ENCODE measurements around the gene SPAG9.
"Not testable (repeated sequence)": the region's sequence is repeated elsewhere in the genome, so short reads cannot be mapped to it uniquely, and the experiment has no call there.

The SPAG9 gene

GRCh38 chr17:50949989-50950877 is 170.4 kb downstream of the SPAG9 start:
- DNase-seq, result peak; percentile 90

GRCh38 chr17:50949128-50949988 is 171.3 kb downstream of the SPAG9 start:
- no peak for DNase-seq

GRCh38 chr17:50948711-50949110 is 172.0 kb downstream of the SPAG9 start:
- no peak for DNase-seq

- no peak for DNase-seq
These were observed 172.7 kb downstream of the SPAG9 start for GRCh38 chr17:50947782-50948543.

- no peak for DNase-seq
These were observed 173.5 kb downstream of the SPAG9 start for GRCh38 chr17:50946891-50947781.

- no peak for DNase-seq
These were observed 174.3 kb downstream of the SPAG9 start for GRCh38 chr17:50946223-50946890.

GRCh38 chr17:50945779-50946222 is 174.9 kb downstream of the SPAG9 start:
- no peak for DNase-seq

- DNase-seq, result no peak
These were observed 175.6 kb downstream of the SPAG9 start for GRCh38 chr17:50944902-50945720.

GRCh38 chr17:50944054-50944901 is 176.4 kb downstream of the SPAG9 start:
- peak; percentile 66 for DNase-seq

- DNase-seq, result no peak
These were observed 177.1 kb downstream of the SPAG9 start for GRCh38 chr17:50943575-50943933.

GRCh38 chr17:50941676-50942048 is 179.0 kb downstream of the SPAG9 start:
- DNase-seq, result not testable (repeated sequence)

- no peak for DNase-seq
These were observed 180.6 kb downstream of the SPAG9 start for GRCh38 chr17:50939795-50940684.

GRCh38 chr17:50939542-50939794 is 181.2 kb downstream of the SPAG9 start:
- no peak for DNase-seq

GRCh38 chr17:50938821-50939541 is 181.7 kb downstream of the SPAG9 start:
- DNase-seq, result no peak

GRCh38 chr17:50935996-50936266 is 184.7 kb downstream of the SPAG9 start:
- no peak for DNase-seq

- DNase-seq, result peak; percentile 81
These were observed 185.3 kb downstream of the SPAG9 start for GRCh38 chr17:50935221-50935995.

- no peak for DNase-seq
These were observed 185.9 kb downstream of the SPAG9 start for GRCh38 chr17:50934672-50935220.

All from MV-4-11 (cell line).